HCT116 (cell line): ENCODE data around the gene CC2D1A. TPM values are rescaled to one million over a fixed set of nuclear protein-coding genes. Genes with fewer than 3 reads are reported as not detected.

Experiments
- ATAC-seq: fragments of 200-7000 bp; cut with Tn5 transposase; 2 replicates; pipeline ENCODE4 v1.9.1; 2020; ENCODE audit warnings: mild to moderate bottlenecking, moderate library complexity
- BruUV-seq: library from RNA; stranded (reverse); fragments of 400-500 nt; replicated peaks from 2 replicates; lab custom pipeline; 2021; lab: Mats Ljungman, UMichigan
- CTCF ChIA-PET: fragments of 300-600 bp; sonication (Branson Sonifier 250); formaldehyde crosslinking; loops from one replicate; lab custom pipeline; 2021; ENCODE audit warnings: antibody characterized with exemption; lab: Charles Lee
- POLR2A ChIA-PET: fragments of 300-600, 350-600 bp; sonication (Branson Sonifier 250); formaldehyde crosslinking; loops from one replicate; lab custom pipeline; 2021; ENCODE audit warnings: antibody characterized with exemption; lab: Charles Lee
- RAD21 ChIA-PET, 2 experiments: fragments of 300-600 bp; sonication (Branson Sonifier 250); formaldehyde crosslinking; loops; one replicate each; lab custom pipeline; 2023; ENCODE audit warnings: low total read pairs in 2 of 2; ENCODE audit not compliant: uncharacterized antibody in 2 of 2, unreplicated experiment in 2 of 2, low non-redundant PET in 1 of 2; lab: Charles Lee
- DNase-seq: peaks from one replicate; pipeline ENCODE4 v3.0.0-alpha.2; 2010; ENCODE audit warnings: low read depth, low spot score
- H2AFZ ChIP-seq: fragments of 200-600 bp; shearing (Covaris generic), sonication (generic); 2 replicates; pipeline ENCODE4 v1.6.1; 2017; ENCODE audit warnings: low read depth, mixed run types, mixed read lengths, antibody characterized with exemption, low read length; ENCODE audit not compliant: poor library complexity, severe bottlenecking
- H3K27ac ChIP-seq: 2 replicates; pipeline ENCODE4 v1.5.1; 2012; ENCODE audit warnings: low read depth, low read length
- H3K27me3 ChIP-seq: fragments of 200-600 bp; sonication (generic); 2 replicates; pipeline ENCODE4 v1.6.1; 2016; ENCODE audit warnings: mixed run types, low read length, mixed read lengths; ENCODE audit not compliant: insufficient read depth
- H3K36me3 ChIP-seq, 2 experiments: fragments of 200-500 bp in 1 of 2; fragments of 200-600 bp in 1 of 2; sonication (Bioruptor generic) in 1 of 2; sonication (generic) in 1 of 2; 2 replicates each; pipeline versions ENCODE4 v1.5.1 to v1.6.1; 2014 to 2016; ENCODE audit warnings: low read length in 2 of 2, inconsistent platforms in 1 of 2, mixed read lengths in 1 of 2, mixed run types in 1 of 2; ENCODE audit not compliant: insufficient read depth in 2 of 2, control insufficient read depth in 1 of 2
- H3K4me1 ChIP-seq, 2 experiments: fragments of 200-600 bp in 1 of 2; sonication (generic) in 1 of 2; 2 replicates each; pipeline versions ENCODE4 v1.5.1 to v1.6.1; 2012 to 2017; ENCODE audit warnings: low read length in 2 of 2, inconsistent platforms in 1 of 2, mild to moderate bottlenecking in 1 of 2, mixed read lengths in 1 of 2, mixed run types in 1 of 2, moderate library complexity in 1 of 2; ENCODE audit not compliant: insufficient read depth in 2 of 2, control insufficient read depth in 1 of 2
- H3K4me2 ChIP-seq: fragments of 200-600 bp; sonication (generic); 2 replicates; pipeline ENCODE4 v1.6.1; 2017; ENCODE audit warnings: mixed run types, low read length, mixed read lengths
- H3K4me3 ChIP-seq, 2 experiments: fragments of 200-600 bp in 1 of 2; sonication (generic) in 1 of 2; replicated peaks in 1 of 2; 2 replicates each; pipeline ENCODE4 v1.5.1; 2011 to 2016; ENCODE audit warnings: low read length in 2 of 2, control low read depth in 1 of 2, low read depth in 1 of 2, mild to moderate bottlenecking in 1 of 2, mixed read lengths in 1 of 2, mixed run types in 1 of 2
- H3K79me2 ChIP-seq: fragments of 200-600 bp; sonication (generic); 2 replicates; pipeline ENCODE4 v1.6.1; 2017; ENCODE audit warnings: mild to moderate bottlenecking, mixed run types, low read length, moderate library complexity, mixed read lengths; ENCODE audit not compliant: insufficient read depth
- H3K9ac ChIP-seq: fragments of 200-600 bp; sonication (generic); 2 replicates; pipeline ENCODE4 v1.6.1; 2016; ENCODE audit warnings: low read length, mixed read lengths
- H3K9me2 ChIP-seq: fragments of 200-600 bp; sonication (generic), shearing (Covaris generic); 2 replicates; pipeline ENCODE4 v1.6.1; 2017; ENCODE audit warnings: mixed run types, mild to moderate bottlenecking, moderate library complexity; ENCODE audit not compliant: insufficient read depth
- H3K9me3 ChIP-seq, 2 experiments: fragments of 200-500 bp in 1 of 2; fragments of 200-600 bp in 1 of 2; sonication (Bioruptor generic) in 1 of 2; sonication (generic) in 1 of 2; 2 replicates each; pipeline ENCODE4 v1.6.1; 2014 to 2017; ENCODE audit warnings: low read length in 2 of 2, mixed read lengths in 2 of 2, inconsistent platforms in 1 of 2, low read depth in 1 of 2, mild to moderate bottlenecking in 1 of 2, mixed run types in 1 of 2, moderate library complexity in 1 of 2; ENCODE audit not compliant: control insufficient read depth in 1 of 2, insufficient read depth in 1 of 2
- H4K20me1 ChIP-seq: fragments of 200-600 bp; sonication (generic), shearing (Covaris generic); 2 replicates; pipeline ENCODE4 v1.6.1; 2017; ENCODE audit warnings: mixed run types, mild to moderate bottlenecking, moderate library complexity; ENCODE audit not compliant: insufficient read depth
- CBX3 ChIP-seq: IDR thresholded peaks from 2 replicates; pipeline ENCODE4 v1.6.1; 2012; ENCODE audit warnings: low read depth
- EGR1 ChIP-seq: IDR thresholded peaks from 2 replicates; pipeline ENCODE4 v1.6.1; 2012; ENCODE audit warnings: low read depth
- ELF1 ChIP-seq: IDR thresholded peaks from 2 replicates; pipeline ENCODE4 v1.6.1; 2012; ENCODE audit warnings: low read depth, borderline replicate concordance
- EZH2phosphoT487 ChIP-seq: fragments of 200-600 bp; IDR thresholded peaks from 2 replicates; pipeline ENCODE4 v1.6.1; 2018; ENCODE audit warnings: antibody characterized with exemption, borderline replicate concordance
- POLR2AphosphoS5 ChIP-seq: IDR thresholded peaks from 2 replicates; pipeline ENCODE4 v1.6.1; 2011; ENCODE audit warnings: mild to moderate bottlenecking, low read depth, low read length, moderate library complexity
- RAD21 ChIP-seq: IDR thresholded peaks from 2 replicates; pipeline ENCODE4 v1.6.1; 2012; ENCODE audit warnings: low read depth, mild to moderate bottlenecking
- REST ChIP-seq: IDR thresholded peaks from 2 replicates; pipeline ENCODE4 v1.6.1; 2012; ENCODE audit warnings: low read depth
- SP1 ChIP-seq: IDR thresholded peaks from 2 replicates; pipeline ENCODE4 v1.6.1; 2012; ENCODE audit warnings: low read depth
- SRF ChIP-seq: IDR thresholded peaks from 2 replicates; pipeline ENCODE4 v1.6.1; 2012; ENCODE audit warnings: low read depth
- TCF7L2 ChIP-seq: IDR thresholded peaks from 2 replicates; pipeline ENCODE4 v1.7.0; 2011; ENCODE audit warnings: borderline replicate concordance, inconsistent platforms; ENCODE audit not compliant: insufficient read depth, insufficient read length; ENCODE audit errors: extremely low read depth
- YY1 ChIP-seq: IDR thresholded peaks from 2 replicates; pipeline ENCODE4 v1.6.1; 2011; ENCODE audit warnings: low read length, low read depth, moderate library complexity, mild to moderate bottlenecking; ENCODE audit not compliant: insufficient replicate concordance; ENCODE audit errors: extremely low read depth
- ZBTB33 ChIP-seq: IDR thresholded peaks from 2 replicates; pipeline ENCODE4 v1.6.1; 2011; ENCODE audit warnings: mild to moderate bottlenecking, low read length, moderate library complexity; ENCODE audit not compliant: insufficient replicate concordance; ENCODE audit errors: extremely low read depth
- ZFX ChIP-seq: fragments of 450-650 bp; IDR thresholded peaks from 2 replicates; pipeline ENCODE4 v1.6.1; 2017
- intact Hi-C: fragments of 100-400 bp; cut with micrococcal nuclease; formaldehyde crosslinking; loops from 2 replicates; pipeline ENCODE4 v1.10.0; 2022
- total RNA-seq: library from RNA; stranded (reverse); gene quantifications from one replicate; pipeline ENCODE4 v1.2.1, GENCODE V29; 2021; ENCODE audit not compliant: unreplicated experiment

Gene CC2D1A
- total RNA-seq, 1 experiment from 2014 or later = 51.5 TPM

GRCh38 chr19:13956365-13956744, 50.4 kb downstream of the CC2D1A start:
- DNase-seq (no peak), ATAC-seq (no peak)
- Histone ChIP-seq H3K9ac (no peak overlapping the region), H2AFZ (no peak overlapping the region), H3K27ac (no peak overlapping the region), H3K9me3 (no peaks in the 10 kb centered on the region), H3K36me3 (peaks cover 11 to 32% of the 10 kb centered on the region in 2 experiments; a peak in 3 of 4 replicates), H3K9me2 (no peaks in the 10 kb centered on the region), H3K4me2 (no peak overlapping the region), H3K79me2 (peaks cover 21% of the 10 kb centered on the region), H3K4me3 (no peak overlapping the region), H3K27me3 (no peaks in the 10 kb centered on the region), H3K4me1 (peaks cover 7 to 17% of the 10 kb centered on the region in 2 experiments), H4K20me1 (no peaks in the 10 kb centered on the region)
- ChIA-PET POLR2A (no interaction called here), CTCF (no interaction called here), RAD21 (no interaction called here)
- intact Hi-C loops = no loop called here
- no peak for TF ChIP-seq SP1
- TF ChIP-seq POLR2AphosphoS5 = no peak
- TF ChIP-seq RAD21 = no peak
- TF ChIP-seq REST = no peak
- TF ChIP-seq TCF7L2 = no peak
- TF ChIP-seq YY1 = no peak
- TF ChIP-seq CBX3 = no peak
- no peak for TF ChIP-seq SRF
- TF ChIP-seq EZH2phosphoT487 = no peak
- TF ChIP-seq ZFX = no peak
- TF ChIP-seq ZBTB33 = no peak
- no peak for TF ChIP-seq EGR1
- no peak for TF ChIP-seq ELF1
- no TSS peak for BruUV-seq
